ENCODE results near the gene ZNF143.

DNA sequence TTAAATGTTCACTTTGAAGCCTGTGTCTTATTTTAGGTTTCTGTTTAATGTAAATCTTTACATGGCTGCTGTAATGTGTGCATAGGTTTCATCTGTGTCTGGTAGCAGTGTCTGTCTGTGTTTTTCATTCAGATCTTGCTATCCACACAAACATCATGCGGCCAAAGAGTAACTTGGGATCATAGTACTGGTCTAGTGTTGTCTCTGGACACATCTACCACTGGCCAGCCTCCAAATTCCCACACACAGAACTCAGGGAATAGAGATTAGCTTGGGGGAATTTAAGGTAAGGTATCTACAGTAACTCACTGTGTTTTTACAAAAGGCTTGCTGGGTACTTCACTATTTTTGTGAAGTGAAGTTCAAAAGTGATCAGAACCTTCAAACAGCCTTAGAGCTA is 32.1 kb upstream of the ZNF143 start:
- TF ChIP-seq POLR2A (IDR thresholded peaks at IDR 0.05; ENCODE audit: low read depth, low read length) (no peak), FOXK2 (IDR thresholded peaks at IDR 0.05) (no peak), TCF12 (IDR thresholded peaks at IDR 0.05; ENCODE audit: low read depth, low read length) (no peak), CREB1 (IDR thresholded peaks at IDR 0.05; ENCODE audit: low read depth) (no peak), HDGF (IDR thresholded peaks at IDR 0.05) (no peak), SMC3 (IDR thresholded peaks at IDR 0.05; ENCODE audit: borderline replicate concordance, low read length) (no peak), RFX5 (IDR thresholded peaks at IDR 0.05; ENCODE audit: low read depth, low read length) (no peak)
- TF ChIP-seq, protein P1, sequence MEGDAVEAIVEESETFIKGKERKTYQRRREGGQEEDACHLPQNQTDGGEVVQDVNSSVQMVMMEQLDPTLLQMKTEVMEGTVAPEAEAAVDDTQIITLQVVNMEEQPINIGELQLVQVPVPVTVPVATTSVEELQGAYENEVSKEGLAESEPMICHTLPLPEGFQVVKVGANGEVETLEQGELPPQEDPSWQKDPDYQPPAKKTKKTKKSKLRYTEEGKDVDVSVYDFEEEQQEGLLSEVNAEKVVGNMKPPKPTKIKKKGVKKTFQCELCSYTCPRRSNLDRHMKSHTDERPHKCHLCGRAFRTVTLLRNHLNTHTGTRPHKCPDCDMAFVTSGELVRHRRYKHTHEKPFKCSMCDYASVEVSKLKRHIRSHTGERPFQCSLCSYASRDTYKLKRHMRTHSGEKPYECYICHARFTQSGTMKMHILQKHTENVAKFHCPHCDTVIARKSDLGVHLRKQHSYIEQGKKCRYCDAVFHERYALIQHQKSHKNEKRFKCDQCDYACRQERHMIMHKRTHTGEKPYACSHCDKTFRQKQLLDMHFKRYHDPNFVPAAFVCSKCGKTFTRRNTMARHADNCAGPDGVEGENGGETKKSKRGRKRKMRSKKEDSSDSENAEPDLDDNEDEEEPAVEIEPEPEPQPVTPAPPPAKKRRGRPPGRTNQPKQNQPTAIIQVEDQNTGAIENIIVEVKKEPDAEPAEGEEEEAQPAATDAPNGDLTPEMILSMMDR (IDR thresholded peaks at IDR 0.05 in 2 of 3, conservative IDR thresholded peaks at IDR 0.05 in 1 of 3; ENCODE audit: control insufficient read depth in 2 of 3, extremely low read depth in 1 of 3, insufficient read depth in 1 of 3, low read depth in 3 of 3, low read length in 3 of 3): no peak
- TF ChIP-seq, protein P2, sequence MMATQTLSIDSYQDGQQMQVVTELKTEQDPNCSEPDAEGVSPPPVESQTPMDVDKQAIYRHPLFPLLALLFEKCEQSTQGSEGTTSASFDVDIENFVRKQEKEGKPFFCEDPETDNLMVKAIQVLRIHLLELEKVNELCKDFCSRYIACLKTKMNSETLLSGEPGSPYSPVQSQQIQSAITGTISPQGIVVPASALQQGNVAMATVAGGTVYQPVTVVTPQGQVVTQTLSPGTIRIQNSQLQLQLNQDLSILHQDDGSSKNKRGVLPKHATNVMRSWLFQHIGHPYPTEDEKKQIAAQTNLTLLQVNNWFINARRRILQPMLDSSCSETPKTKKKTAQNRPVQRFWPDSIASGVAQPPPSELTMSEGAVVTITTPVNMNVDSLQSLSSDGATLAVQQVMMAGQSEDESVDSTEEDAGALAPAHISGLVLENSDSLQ (IDR thresholded peaks at IDR 0.05): no peak
- TF ChIP-seq, protein P3, sequence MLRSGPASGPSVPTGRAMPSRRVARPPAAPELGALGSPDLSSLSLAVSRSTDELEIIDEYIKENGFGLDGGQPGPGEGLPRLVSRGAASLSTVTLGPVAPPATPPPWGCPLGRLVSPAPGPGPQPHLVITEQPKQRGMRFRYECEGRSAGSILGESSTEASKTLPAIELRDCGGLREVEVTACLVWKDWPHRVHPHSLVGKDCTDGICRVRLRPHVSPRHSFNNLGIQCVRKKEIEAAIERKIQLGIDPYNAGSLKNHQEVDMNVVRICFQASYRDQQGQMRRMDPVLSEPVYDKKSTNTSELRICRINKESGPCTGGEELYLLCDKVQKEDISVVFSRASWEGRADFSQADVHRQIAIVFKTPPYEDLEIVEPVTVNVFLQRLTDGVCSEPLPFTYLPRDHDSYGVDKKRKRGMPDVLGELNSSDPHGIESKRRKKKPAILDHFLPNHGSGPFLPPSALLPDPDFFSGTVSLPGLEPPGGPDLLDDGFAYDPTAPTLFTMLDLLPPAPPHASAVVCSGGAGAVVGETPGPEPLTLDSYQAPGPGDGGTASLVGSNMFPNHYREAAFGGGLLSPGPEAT (IDR thresholded peaks at IDR 0.05; ENCODE audit: low read depth): no peak
